ENCODE measurements around the gene KLHL29.

Gene KLHL29

GRCh38 chr2:23586741-23587306 is 201.8 kb downstream of the KLHL29 start:
- TF ChIP-seq TAF1 (IDR thresholded peaks at IDR 0.05; ENCODE audit: low read depth, low read length), result no peak
- no peak for TF ChIP-seq SPI1 (IDR thresholded peaks at IDR 0.05; ENCODE audit: low read depth, low read length)
- no peak for TF ChIP-seq POLR2AphosphoS5 (IDR thresholded peaks at IDR 0.05; ENCODE audit: low read depth, low read length)
- TF ChIP-seq PAX5 (IDR thresholded peaks at IDR 0.05; ENCODE audit: insufficient read depth, low read length, severe bottlenecking), result no peak
- TF ChIP-seq POLR2A (IDR thresholded peaks at IDR 0.05; ENCODE audit: low read depth, low read length), result no peak
- no peak for TF ChIP-seq POU2F2 (IDR thresholded peaks at IDR 0.05; ENCODE audit: low read depth, low read length)
- FAIRE-seq (no peak), DNase-seq (ENCODE audit: insufficient read length, low spot score) (no peak)

GRCh38 chr2:23587341-23587880 is 202.4 kb downstream of the KLHL29 start:
- TF ChIP-seq POU2F2 (IDR thresholded peaks at IDR 0.05; ENCODE audit: low read depth, low read length) (no peak), POLR2AphosphoS5 (IDR thresholded peaks at IDR 0.05; ENCODE audit: low read depth, low read length) (no peak), PAX5 (IDR thresholded peaks at IDR 0.05; ENCODE audit: insufficient read depth, low read length, severe bottlenecking) (no peak), POLR2A (IDR thresholded peaks at IDR 0.05; ENCODE audit: low read depth, low read length) (no peak), TAF1 (IDR thresholded peaks at IDR 0.05; ENCODE audit: low read depth, low read length) (no peak), SPI1 (IDR thresholded peaks at IDR 0.05; ENCODE audit: low read depth, low read length) (no peak)
- DNase-seq (ENCODE audit: insufficient read length, low spot score) (no peak), FAIRE-seq (no peak)

- FAIRE-seq (no peak), DNase-seq (ENCODE audit: insufficient read length, low spot score) (no peak)
- no peak for TF ChIP-seq POU2F2 (IDR thresholded peaks at IDR 0.05; ENCODE audit: low read depth, low read length)
Measured at GRCh38 chr2:23588106-23588505, 203.1 kb downstream of the KLHL29 start.

GRCh38 chr2:23588508-23589201 is 203.7 kb downstream of the KLHL29 start:
- no peak for FAIRE-seq
- no peak for DNase-seq (ENCODE audit: insufficient read length, low spot score)
- TF ChIP-seq POLR2A (IDR thresholded peaks at IDR 0.05; ENCODE audit: low read depth, low read length) (no peak), TAF1 (IDR thresholded peaks at IDR 0.05; ENCODE audit: low read depth, low read length) (no peak), PAX5 (IDR thresholded peaks at IDR 0.05; ENCODE audit: insufficient read depth, low read length, severe bottlenecking) (no peak), SPI1 (IDR thresholded peaks at IDR 0.05; ENCODE audit: low read depth, low read length) (no peak), POLR2AphosphoS5 (IDR thresholded peaks at IDR 0.05; ENCODE audit: low read depth, low read length) (no peak), POU2F2 (IDR thresholded peaks at IDR 0.05; ENCODE audit: low read depth, low read length) (no peak)

GRCh38 chr2:23589220-23589647 is 204.3 kb downstream of the KLHL29 start:
- no peak for DNase-seq (ENCODE audit: insufficient read length, low spot score)
- TF ChIP-seq SPI1 (IDR thresholded peaks at IDR 0.05; ENCODE audit: low read depth, low read length), result no peak
- no peak for TF ChIP-seq TAF1 (IDR thresholded peaks at IDR 0.05; ENCODE audit: low read depth, low read length)
- no peak for TF ChIP-seq POLR2AphosphoS5 (IDR thresholded peaks at IDR 0.05; ENCODE audit: low read depth, low read length)
- TF ChIP-seq POU2F2 (IDR thresholded peaks at IDR 0.05; ENCODE audit: low read depth, low read length), result no peak
- no peak for TF ChIP-seq PAX5 (IDR thresholded peaks at IDR 0.05; ENCODE audit: insufficient read depth, low read length, severe bottlenecking)
- no peak for TF ChIP-seq POLR2A (IDR thresholded peaks at IDR 0.05; ENCODE audit: low read depth, low read length)
- no peak for FAIRE-seq

- no peak for DNase-seq (ENCODE audit: insufficient read length, low spot score)
- TF ChIP-seq SPI1 (IDR thresholded peaks at IDR 0.05; ENCODE audit: low read depth, low read length) (no peak), PAX5 (IDR thresholded peaks at IDR 0.05; ENCODE audit: insufficient read depth, low read length, severe bottlenecking) (no peak), POLR2A (IDR thresholded peaks at IDR 0.05; ENCODE audit: low read depth, low read length) (no peak), TAF1 (IDR thresholded peaks at IDR 0.05; ENCODE audit: low read depth, low read length) (no peak), POU2F2 (IDR thresholded peaks at IDR 0.05; ENCODE audit: low read depth, low read length) (no peak), POLR2AphosphoS5 (IDR thresholded peaks at IDR 0.05; ENCODE audit: low read depth, low read length) (no peak)
- FAIRE-seq, result no peak
Measured at GRCh38 chr2:23589739-23590138, 204.8 kb downstream of the KLHL29 start.

GRCh38 chr2:23590241-23590869 is 205.4 kb downstream of the KLHL29 start:
- TF ChIP-seq POLR2A (IDR thresholded peaks at IDR 0.05; ENCODE audit: low read depth, low read length) (no peak), PAX5 (IDR thresholded peaks at IDR 0.05; ENCODE audit: insufficient read depth, low read length, severe bottlenecking) (no peak), POLR2AphosphoS5 (IDR thresholded peaks at IDR 0.05; ENCODE audit: low read depth, low read length) (no peak), POU2F2 (IDR thresholded peaks at IDR 0.05; ENCODE audit: low read depth, low read length) (no peak)
- DNase-seq (ENCODE audit: insufficient read length, low spot score) (no peak), FAIRE-seq (no peak)

GRCh38 chr2:23591111-23591510 is 206.1 kb downstream of the KLHL29 start:
- DNase-seq (ENCODE audit: insufficient read length, low spot score), result no peak
- no peak for FAIRE-seq
- TF ChIP-seq SPI1 (IDR thresholded peaks at IDR 0.05; ENCODE audit: low read depth, low read length), result no peak
- no peak for TF ChIP-seq PAX5 (IDR thresholded peaks at IDR 0.05; ENCODE audit: insufficient read depth, low read length, severe bottlenecking)
- no peak for TF ChIP-seq POU2F2 (IDR thresholded peaks at IDR 0.05; ENCODE audit: low read depth, low read length)
- no peak for TF ChIP-seq POLR2A (IDR thresholded peaks at IDR 0.05; ENCODE audit: low read depth, low read length)
- TF ChIP-seq TAF1 (IDR thresholded peaks at IDR 0.05; ENCODE audit: low read depth, low read length), result no peak

GRCh38 chr2:23592061-23592685 is 207.2 kb downstream of the KLHL29 start:
- FAIRE-seq, result no peak

More at GRCh38 chr2:23592061-23592685, 207.2 kb downstream of the KLHL29 start:
- DNase-seq (ENCODE audit: insufficient read length, low spot score), result no peak
- TF ChIP-seq PAX5 (IDR thresholded peaks at IDR 0.05; ENCODE audit: insufficient read depth, low read length, severe bottlenecking) (no peak), POLR2AphosphoS5 (IDR thresholded peaks at IDR 0.05; ENCODE audit: low read depth, low read length) (no peak), POLR2A (IDR thresholded peaks at IDR 0.05; ENCODE audit: low read depth, low read length) (no peak), POU2F2 (IDR thresholded peaks at IDR 0.05; ENCODE audit: low read depth, low read length) (no peak), TAF1 (IDR thresholded peaks at IDR 0.05; ENCODE audit: low read depth, low read length) (no peak), SPI1 (IDR thresholded peaks at IDR 0.05; ENCODE audit: low read depth, low read length) (no peak)
